Activated T-helper 2 cell treated with anti-CD3 and anti-CD28 coated beads, Interferon-gamma antibody, Interleukin-2, Interleukin-4, amounts not matched to agents 10 μg/mL and 5 μg/mL and 100 μg/mL, durations not matched to agents 14 hours and 24 hours and 36 hours (primary cell): Measurements from ENCODE around the gene OR52E1. TPM values are rescaled to one million over a fixed set of nuclear protein-coding genes. Genes with fewer than 3 reads are reported as not detected.

Source experiments
- DNase-seq: peaks from one replicate; pipeline ENCODE4 v3.0.0; 2021; ENCODE audit warnings: low spot score
- H3K27ac Mint-ChIP-seq: one replicate; pipeline ENCODE4 v1.8.0; 2021; ENCODE audit warnings: mixed read lengths
- H3K27me3 Mint-ChIP-seq: one replicate; pipeline ENCODE4 v1.8.0; 2021; ENCODE audit warnings: low read depth, mixed read lengths
- H3K36me3 Mint-ChIP-seq: one replicate; pipeline ENCODE4 v1.8.0; 2021; ENCODE audit warnings: low read depth, mixed read lengths
- H3K4me1 Mint-ChIP-seq: one replicate; pipeline ENCODE4 v1.8.0; 2021; ENCODE audit warnings: low read depth, mixed read lengths
- H3K4me3 Mint-ChIP-seq: one replicate; pipeline ENCODE4 v1.8.0; 2021; ENCODE audit warnings: low read depth, mild to moderate bottlenecking, moderate library complexity, mixed read lengths
- H3K9me3 Mint-ChIP-seq: one replicate; pipeline ENCODE4 v1.8.0; 2021; ENCODE audit warnings: mixed read lengths
- intact Hi-C: fragments of 100-400 bp; cut with micrococcal nuclease; formaldehyde crosslinking; loops from one replicate; pipeline ENCODE4 v1.15.1; 2023
- total RNA-seq: library from RNA; stranded (reverse); gene quantifications from 2 replicates; pipeline ENCODE4 v1.2.3, GENCODE V29; 2022

Gene OR52E1
- total RNA-seq, 1 donor from 2014 or later, result not detected

DNA sequence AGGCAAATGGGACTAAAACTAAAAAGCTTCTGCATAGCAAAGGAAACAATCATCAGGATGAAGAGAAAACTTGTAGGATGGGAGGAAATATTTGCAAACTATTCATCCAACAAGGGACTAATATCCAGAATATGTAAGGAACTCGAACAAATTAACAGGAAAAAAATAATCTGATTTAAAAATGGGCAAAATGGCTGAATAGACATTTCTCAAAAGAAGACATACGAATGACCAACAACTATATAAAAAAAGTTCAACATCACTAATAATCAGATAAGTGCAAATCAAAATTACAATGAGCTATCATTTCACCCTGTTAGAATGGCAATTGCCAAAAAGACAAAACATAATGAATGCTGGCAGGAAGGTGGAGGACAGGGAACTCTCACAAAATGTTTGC lies 12.0 kb downstream of the OR52E1 start:
- no peaks in the 10 kb centered on the region for H3K4me1 Mint-ChIP-seq
- no peak overlapping the region for H3K4me3 Mint-ChIP-seq
- H3K9me3 Mint-ChIP-seq, result no peaks in the 10 kb centered on the region
- no peak for DNase-seq
- intact Hi-C loops, result no loop called here
- H3K27me3 Mint-ChIP-seq, result no peaks in the 10 kb centered on the region
- H3K36me3 Mint-ChIP-seq, result no peaks in the 10 kb centered on the region
- H3K27ac Mint-ChIP-seq, result no peak overlapping the region

DNA sequence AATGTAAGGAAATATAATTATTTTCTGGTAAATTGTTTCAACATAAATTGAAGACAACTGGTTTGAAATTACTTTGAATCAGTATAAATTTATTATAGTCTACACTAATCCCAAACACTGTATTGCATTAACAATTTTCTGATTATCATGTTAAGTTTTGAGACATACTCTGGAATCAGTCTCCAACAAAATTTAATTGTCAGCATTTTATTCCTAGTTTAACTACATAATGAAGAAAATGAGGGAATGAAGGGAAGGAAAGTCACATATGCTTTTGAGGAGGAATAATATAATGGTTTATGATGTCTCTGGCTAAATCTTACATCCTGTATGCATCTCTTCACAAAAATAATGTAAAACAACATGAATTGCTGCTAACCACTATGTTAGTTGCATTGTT lies 14.2 kb downstream of the OR52E1 start:
- Mint-ChIP-seq H3K36me3 (no peaks in the 10 kb centered on the region), H3K4me1 (no peaks in the 10 kb centered on the region), H3K9me3 (no peaks in the 10 kb centered on the region), H3K4me3 (no peak overlapping the region), H3K27ac (no peak overlapping the region), H3K27me3 (no peaks in the 10 kb centered on the region)
- DNase-seq, result no peak
- intact Hi-C loops, result no loop called here

DNA sequence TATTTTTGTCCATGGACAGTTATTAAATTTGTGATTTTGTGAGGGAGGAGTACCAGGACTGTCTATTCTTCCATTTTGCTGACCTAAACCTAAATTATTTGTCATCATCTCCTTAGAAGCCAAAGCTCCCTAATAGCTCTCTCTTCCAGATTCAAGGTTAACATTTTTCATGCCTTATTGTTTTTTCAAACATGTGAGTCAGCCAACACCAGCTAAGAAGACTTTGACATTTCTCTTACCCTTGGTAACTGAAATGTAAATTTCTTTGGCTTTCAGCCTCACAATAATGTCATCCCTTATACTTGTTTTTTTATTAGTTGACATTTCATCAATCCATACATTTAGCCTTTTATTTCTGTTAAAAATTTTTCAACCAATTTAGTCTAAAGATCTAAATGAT lies 19.2 kb downstream of the OR52E1 start:
- Mint-ChIP-seq H3K27me3 (no peaks in the 10 kb centered on the region), H3K4me1 (no peaks in the 10 kb centered on the region), H3K4me3 (no peak overlapping the region), H3K27ac (no peak overlapping the region), H3K9me3 (no peaks in the 10 kb centered on the region), H3K36me3 (no peaks in the 10 kb centered on the region)
- intact Hi-C loops, result no loop called here
- no peak for DNase-seq

DNA sequence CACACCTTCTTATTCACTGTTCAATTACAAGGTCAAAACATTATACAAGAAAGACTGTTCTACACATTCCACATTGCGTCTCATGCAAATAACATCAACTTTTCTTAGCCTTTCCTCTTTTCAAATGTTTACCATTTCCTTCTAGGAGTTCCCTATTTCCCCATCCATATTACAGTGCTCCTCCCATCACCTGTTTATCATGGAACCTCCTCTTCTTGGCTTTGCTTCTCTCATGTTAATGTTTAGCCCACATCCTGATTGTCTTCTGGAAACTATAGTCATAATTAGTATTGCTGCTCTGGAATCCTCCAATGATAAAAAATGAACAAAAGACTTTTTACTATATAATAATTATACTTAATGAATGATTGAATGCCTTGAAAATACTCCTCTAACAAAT lies 21.3 kb downstream of the OR52E1 start:
- Mint-ChIP-seq H3K27me3 (no peaks in the 10 kb centered on the region), H3K9me3 (no peaks in the 10 kb centered on the region), H3K4me1 (no peaks in the 10 kb centered on the region), H3K4me3 (no peak overlapping the region), H3K27ac (no peak overlapping the region), H3K36me3 (no peaks in the 10 kb centered on the region)
- intact Hi-C loops, result no loop called here
- no peak for DNase-seq

DNA sequence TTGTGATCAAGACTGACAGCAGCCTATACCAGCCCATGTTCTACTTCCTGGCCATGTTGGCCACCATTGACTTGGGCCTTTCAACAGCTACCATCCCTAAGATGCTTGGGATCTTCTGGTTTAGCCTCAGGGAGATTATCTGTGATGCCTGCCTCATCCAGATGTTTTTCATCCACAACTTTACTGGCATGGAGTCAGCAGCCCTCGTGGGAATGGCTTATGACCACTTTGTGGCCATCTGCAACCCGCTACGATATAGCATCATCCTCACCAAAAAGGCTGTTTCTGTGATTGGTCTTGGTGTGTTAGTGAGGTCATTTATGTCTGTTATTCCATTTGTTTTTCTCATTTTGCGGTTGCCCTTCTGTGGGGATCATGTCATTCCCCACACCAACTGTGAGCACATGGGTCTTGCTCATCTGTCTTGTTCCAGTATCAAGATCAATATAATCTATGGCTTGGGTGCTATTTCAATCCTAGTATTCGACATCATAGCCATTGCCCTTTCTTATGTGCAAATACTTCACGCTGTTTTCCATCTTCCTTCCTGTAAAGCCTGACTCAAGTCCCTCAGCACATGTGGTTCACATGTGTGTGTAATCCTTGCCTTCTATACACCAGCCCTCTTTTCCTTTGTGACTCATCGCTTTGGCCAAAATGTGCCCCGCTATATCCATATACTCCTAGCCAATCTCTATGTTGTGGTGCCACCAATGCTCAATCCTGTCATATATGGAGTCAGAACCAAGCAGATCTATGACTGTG lies 23.6 kb downstream of the OR52E1 start:
- H3K27me3 Mint-ChIP-seq, result no peaks in the 10 kb centered on the region
- no peak overlapping the region for H3K4me3 Mint-ChIP-seq
- intact Hi-C loops, result no loop called here
- no peaks in the 10 kb centered on the region for H3K9me3 Mint-ChIP-seq
- no peaks in the 10 kb centered on the region for H3K4me1 Mint-ChIP-seq
- H3K36me3 Mint-ChIP-seq, result no peaks in the 10 kb centered on the region
- DNase-seq, result no peak
- H3K27ac Mint-ChIP-seq, result no peak overlapping the region

DNA sequence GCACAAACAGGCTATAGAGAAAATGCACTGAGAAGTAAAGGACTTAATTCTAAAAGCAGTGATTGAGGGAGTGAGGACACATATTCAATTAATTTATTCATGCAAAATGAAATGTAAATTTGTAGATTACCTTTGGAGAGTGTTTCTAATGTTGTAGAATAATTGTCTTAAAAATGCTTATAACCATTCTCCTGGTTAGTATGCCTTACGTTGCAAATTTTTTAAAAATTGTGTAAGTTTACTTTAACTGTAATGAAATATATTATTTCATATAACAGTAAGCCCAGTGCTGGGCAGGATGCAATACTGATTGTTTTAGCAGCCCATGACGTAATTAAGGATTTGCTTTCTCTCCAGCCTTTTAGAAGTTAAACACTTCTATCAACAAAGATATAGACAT lies 26.6 kb downstream of the OR52E1 start:
- Mint-ChIP-seq H3K4me1 (no peaks in the 10 kb centered on the region), H3K27ac (no peak overlapping the region), H3K27me3 (no peaks in the 10 kb centered on the region), H3K36me3 (no peaks in the 10 kb centered on the region), H3K4me3 (no peak overlapping the region), H3K9me3 (no peaks in the 10 kb centered on the region)
- intact Hi-C loops, result no loop called here
- DNase-seq, result no peak

DNA sequence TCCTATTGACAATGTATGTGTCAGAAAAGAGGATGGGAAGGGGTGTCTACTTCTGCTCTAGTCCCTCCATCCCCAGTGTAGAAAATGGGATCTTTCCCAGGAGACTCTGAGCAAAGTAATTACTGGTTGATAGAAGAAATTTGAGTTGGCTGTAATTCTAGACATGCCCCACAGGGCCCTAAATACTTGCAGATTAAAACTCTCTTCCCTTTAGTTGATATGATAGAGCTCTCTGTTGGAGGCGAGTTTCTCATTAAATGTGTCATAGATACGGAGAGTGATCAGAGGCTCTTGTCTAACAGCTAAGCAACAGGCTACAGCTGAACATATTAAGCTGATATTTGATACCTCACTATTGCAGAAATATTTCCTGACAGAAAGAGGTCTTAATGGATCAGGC lies 32.9 kb downstream of the OR52E1 start:
- H3K36me3 Mint-ChIP-seq, result no peaks in the 10 kb centered on the region
- no peaks in the 10 kb centered on the region for H3K4me1 Mint-ChIP-seq
- no peak for DNase-seq
- H3K9me3 Mint-ChIP-seq, result no peaks in the 10 kb centered on the region
- H3K4me3 Mint-ChIP-seq, result no peak overlapping the region
- no peak overlapping the region for H3K27ac Mint-ChIP-seq
- intact Hi-C loops, result no loop called here
- H3K27me3 Mint-ChIP-seq, result no peaks in the 10 kb centered on the region

DNA sequence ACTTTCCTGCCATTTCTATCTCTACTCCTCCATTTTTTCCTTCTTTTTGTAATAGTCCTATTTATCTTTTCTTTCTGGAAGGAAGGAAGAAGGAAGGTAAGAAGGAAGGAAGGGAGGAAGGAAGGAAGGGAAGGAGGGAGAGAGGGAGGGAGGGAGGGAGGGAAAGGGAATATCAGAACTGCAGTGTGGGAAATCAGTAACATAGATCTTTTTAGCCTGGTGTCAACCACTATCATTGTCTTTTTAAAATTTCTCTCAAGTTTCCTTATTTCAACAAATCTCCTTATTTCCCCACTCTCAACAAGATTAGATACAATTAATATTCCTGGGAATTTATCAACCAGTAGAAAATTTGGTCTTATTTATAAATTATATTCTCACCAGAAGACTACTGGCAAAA lies 33.7 kb downstream of the OR52E1 start:
- Mint-ChIP-seq H3K4me1 (no peaks in the 10 kb centered on the region), H3K27me3 (no peaks in the 10 kb centered on the region), H3K36me3 (no peaks in the 10 kb centered on the region), H3K9me3 (no peaks in the 10 kb centered on the region), H3K4me3 (no peak overlapping the region), H3K27ac (no peak overlapping the region)
- DNase-seq, result no peak
- intact Hi-C loops, result no loop called here

DNA sequence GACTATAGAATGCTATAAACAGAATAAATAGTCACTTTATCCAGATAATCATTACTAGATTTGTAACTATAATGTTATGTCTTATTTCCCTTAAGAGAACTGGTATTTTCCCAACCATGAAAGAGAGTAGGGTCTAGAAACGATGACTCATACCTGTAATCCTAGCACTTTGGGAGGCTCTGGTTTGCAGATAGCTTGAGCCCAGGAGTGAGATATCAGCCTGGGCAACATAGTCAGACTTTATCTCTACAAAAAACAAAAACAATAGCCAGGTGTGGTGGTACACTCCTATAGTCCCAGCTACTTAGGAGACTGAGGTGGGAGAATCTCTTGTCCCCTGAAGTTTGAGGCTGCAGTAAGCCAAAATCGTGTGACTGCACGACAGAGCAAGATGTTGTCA lies 37.9 kb downstream of the OR52E1 start:
- H3K4me3 Mint-ChIP-seq, result no peak overlapping the region
- H3K9me3 Mint-ChIP-seq, result no peaks in the 10 kb centered on the region
- no peak overlapping the region for H3K27ac Mint-ChIP-seq
- intact Hi-C loops, result no loop called here
- no peaks in the 10 kb centered on the region for H3K4me1 Mint-ChIP-seq
- no peak for DNase-seq
- no peaks in the 10 kb centered on the region for H3K36me3 Mint-ChIP-seq
- H3K27me3 Mint-ChIP-seq, result no peaks in the 10 kb centered on the region

DNA sequence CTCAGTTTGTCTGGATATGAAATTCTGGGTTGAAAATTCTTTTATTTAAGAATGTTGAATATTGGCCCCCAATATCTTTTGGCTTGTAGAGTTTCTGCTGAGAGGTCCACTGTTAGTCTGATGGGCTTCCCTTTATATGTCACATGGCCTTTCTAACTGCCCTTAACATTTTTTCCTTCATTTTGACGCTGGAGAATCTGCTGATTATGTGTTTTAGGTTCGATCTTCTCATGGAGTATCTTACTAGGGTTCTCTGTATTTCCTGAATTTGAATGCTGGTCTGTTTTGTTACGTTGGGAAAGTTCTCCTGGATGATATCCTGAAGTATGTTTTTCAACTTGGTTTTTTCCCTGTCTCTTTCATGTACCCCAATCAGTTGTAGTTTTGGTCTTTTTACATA lies 46.0 kb downstream of the OR52E1 start:
- Mint-ChIP-seq H3K27ac (no peak overlapping the region), H3K27me3 (no peaks in the 10 kb centered on the region), H3K36me3 (no peaks in the 10 kb centered on the region), H3K4me1 (no peaks in the 10 kb centered on the region), H3K4me3 (no peak overlapping the region), H3K9me3 (no peaks in the 10 kb centered on the region)
- intact Hi-C loops, result no loop called here
- no peak for DNase-seq

DNA sequence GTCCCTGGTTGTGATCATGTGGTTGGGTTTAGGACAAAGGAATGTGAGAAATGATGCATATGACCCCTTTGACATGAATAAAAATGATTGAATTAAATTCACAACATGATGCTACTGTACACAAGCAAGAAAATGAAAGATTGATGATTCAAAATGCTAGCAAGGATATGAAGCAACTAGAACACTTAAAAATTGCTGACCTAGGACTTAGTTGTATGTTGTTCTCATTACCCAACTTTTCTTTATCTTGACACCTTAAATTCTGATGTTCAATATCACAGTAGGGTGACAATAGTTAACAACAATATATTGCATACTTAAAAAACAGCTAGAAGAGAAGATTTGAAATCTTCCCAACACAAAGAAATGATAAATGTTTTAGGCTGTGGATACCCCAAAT lies 48.2 kb downstream of the OR52E1 start:
- H3K27me3 Mint-ChIP-seq, result no peaks in the 10 kb centered on the region

DNA sequence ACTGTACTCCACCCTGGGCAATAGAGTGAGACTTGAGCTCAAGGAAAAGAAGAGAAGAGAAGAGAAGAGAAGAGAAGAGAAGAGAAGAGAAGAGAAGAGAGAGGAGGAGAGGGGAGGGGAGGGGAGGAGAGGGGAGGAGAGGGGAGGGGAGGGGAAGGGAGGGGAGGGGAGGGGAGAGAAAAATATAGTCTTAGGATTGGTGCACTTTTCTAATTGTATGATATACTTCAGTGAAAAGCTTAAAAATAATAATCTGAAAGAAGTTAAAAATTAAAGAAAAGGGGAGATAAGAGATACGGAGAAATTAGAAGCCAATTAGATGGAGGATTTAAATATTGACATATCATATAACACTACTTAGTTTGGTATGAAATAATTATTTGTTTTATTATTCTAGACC lies 49.5 kb downstream of the OR52E1 start:
- no peaks in the 10 kb centered on the region for H3K36me3 Mint-ChIP-seq
- intact Hi-C loops, result no loop called here
- no peak overlapping the region for H3K4me3 Mint-ChIP-seq
- no peaks in the 10 kb centered on the region for H3K4me1 Mint-ChIP-seq
- H3K27me3 Mint-ChIP-seq, result no peaks in the 10 kb centered on the region
- DNase-seq, result no peak
- no peak overlapping the region for H3K27ac Mint-ChIP-seq
- no peaks in the 10 kb centered on the region for H3K9me3 Mint-ChIP-seq

More for the DNA sequence above, 48.2 kb downstream of the OR52E1 start:
- Mint-ChIP-seq H3K9me3 (no peaks in the 10 kb centered on the region), H3K36me3 (no peaks in the 10 kb centered on the region), H3K4me3 (no peak overlapping the region), H3K27ac (no peak overlapping the region), H3K4me1 (no peaks in the 10 kb centered on the region)
- DNase-seq, result no peak
- intact Hi-C loops, result no loop called here
